HepG2 (cell line): ENCODE measurements around the gene WWTR1. TPM values are rescaled to one million over a fixed set of nuclear protein-coding genes. Genes with fewer than 3 reads are reported as not detected.

ENCODE experiments used
- AHR ChIP-seq: IDR thresholded peaks from 2 replicates; pipeline ENCODE4 v1.6.1; 2018; ENCODE audit warnings: missing genetic modification reagents, missing compliant biosample characterization
- ATRX ChIP-seq: sonication (generic); formaldehyde crosslinking; IDR thresholded peaks from 2 replicates; pipeline ENCODE4 v1.4.0; 2020; ENCODE audit warnings: missing genetic modification reagents, borderline replicate concordance
- GPN1 ChIP-seq: sonication (generic); formaldehyde crosslinking; IDR thresholded peaks from 2 replicates; pipeline ENCODE4 v1.5.1; 2020; ENCODE audit warnings: missing genetic modification reagents, borderline replicate concordance
- MAFG ChIP-seq: sonication (generic); formaldehyde crosslinking; IDR thresholded peaks from 2 replicates; pipeline ENCODE4 v1.5.1; 2020; ENCODE audit warnings: mild to moderate bottlenecking, missing genetic modification reagents
- NCOR1 ChIP-seq: fragments of 200-600 bp; sonication (generic); IDR thresholded peaks from 2 replicates; pipeline ENCODE4 v1.7.0; 2017; ENCODE audit warnings: antibody characterized with exemption, low read length, borderline replicate concordance
- NFATC3 ChIP-seq: sonication (generic); formaldehyde crosslinking; IDR thresholded peaks from 2 replicates; pipeline ENCODE4 v1.5.1; 2020; ENCODE audit warnings: mild to moderate bottlenecking, missing genetic modification reagents
- POLR2A ChIP-seq, 2 experiments: IDR thresholded peaks; 2 replicates each; pipeline ENCODE4 v1.6.1; 2011; ENCODE audit warnings: low read depth in 2 of 2, low read length in 2 of 2, mild to moderate bottlenecking in 1 of 2, moderate library complexity in 1 of 2; ENCODE audit not compliant: insufficient read depth in 1 of 2
- RBM22 ChIP-seq: fragments of 200-400 bp; formaldehyde crosslinking; optimal IDR thresholded peaks from 2 replicates; pipeline ENCODE3; 2017; ENCODE audit warnings: mild to moderate bottlenecking, low read length, moderate library complexity
- SETDB1 ChIP-seq: sonication (generic); formaldehyde crosslinking; IDR thresholded peaks from 2 replicates; pipeline ENCODE4 v1.5.1; 2020; ENCODE audit warnings: missing genetic modification reagents, mild to moderate bottlenecking, borderline replicate concordance
- SP1 ChIP-seq, 2 experiments: fragments of 450-650 bp in 1 of 2; sonication (generic) in 1 of 2; formaldehyde crosslinking in 1 of 2; IDR thresholded peaks; 2 replicates each; pipeline versions ENCODE4 v1.4.0 to v1.6.1; 2016 to 2020; ENCODE audit warnings: missing genetic modification reagents in 1 of 2
- SP2 ChIP-seq: sonication (generic); formaldehyde crosslinking; IDR thresholded peaks from 2 replicates; pipeline ENCODE4 v1.5.1; 2020; ENCODE audit warnings: mild to moderate bottlenecking, missing genetic modification reagents
- THYN1 ChIP-seq: sonication (generic); formaldehyde crosslinking; IDR thresholded peaks from 2 replicates; pipeline ENCODE4 v1.8.1; 2023; ENCODE audit warnings: low read depth, mild to moderate bottlenecking, moderate library complexity, missing genetic modification reagents, borderline replicate concordance
- ZFP62 ChIP-seq: sonication (generic); formaldehyde crosslinking; IDR thresholded peaks from 2 replicates; pipeline ENCODE4 v1.4.0; 2020; ENCODE audit warnings: missing genetic modification reagents
- ZNF138 ChIP-seq: sonication (generic); formaldehyde crosslinking; IDR thresholded peaks from 2 replicates; pipeline ENCODE4 v1.5.0; 2020; ENCODE audit warnings: mild to moderate bottlenecking, low read depth, missing genetic modification reagents
- ZNF160 ChIP-seq: sonication (generic); formaldehyde crosslinking; IDR thresholded peaks from 2 replicates; pipeline ENCODE4 v1.8.0; 2022; ENCODE audit warnings: mild to moderate bottlenecking, inconsistent platforms, missing genetic modification reagents
- ZNF251 ChIP-seq: sonication (generic); formaldehyde crosslinking; IDR thresholded peaks from 2 replicates; pipeline ENCODE4 v1.9.0; 2021; ENCODE audit warnings: mild to moderate bottlenecking, missing genetic modification reagents
- ZNF720 ChIP-seq: sonication (generic); formaldehyde crosslinking; IDR thresholded peaks from 2 replicates; pipeline ENCODE4 v1.4.0; 2020; ENCODE audit warnings: missing genetic modification reagents
- ZNF878 ChIP-seq: sonication (generic); formaldehyde crosslinking; IDR thresholded peaks from 2 replicates; pipeline ENCODE4 v1.8.1; 2023; ENCODE audit warnings: mild to moderate bottlenecking, missing genetic modification reagents, moderate library complexity
- polyA plus RNA-seq, 8 experiments: library from polyadenylated mRNA; depleted of rRNA in 3 of 8; stranded (reverse) in 7 of 8; unstranded in 1 of 8; fragments of >200 nt; fragmentation: Illumina TruSeq in 4 of 8; extraction: Trizol in 4 of 8; gene quantifications; 2 replicates each; pipeline versions ENCODE4 v1.2.1 to v1.2.3, GENCODE V29; 2011 to 2016; ENCODE audit warnings: low read depth in 4 of 8, missing spikeins in 1 of 8, mixed read lengths in 1 of 8; ENCODE audit not compliant: insufficient read depth in 1 of 8
- total RNA-seq, 5 experiments: library from RNA; depleted of rRNA; stranded (reverse); fragments of >200 nt; fragmentation: Illumina TruSeq; extraction: Trizol; gene quantifications; 2 replicates each; pipeline ENCODE4 v1.2.3, GENCODE V29; 2016; ENCODE audit warnings: low read depth in 1 of 5
- TF ChIP-seq, protein P1 (sequence below): sonication (generic); formaldehyde crosslinking; IDR thresholded peaks from 2 replicates; pipeline ENCODE4 v1.8.0; 2022; ENCODE audit warnings: mild to moderate bottlenecking, missing genetic modification reagents, moderate library complexity
- TF ChIP-seq, protein P2 (sequence below): sonication (generic); formaldehyde crosslinking; IDR thresholded peaks from 2 replicates; pipeline ENCODE4 v1.8.0; 2022; ENCODE audit warnings: missing genetic modification reagents, mild to moderate bottlenecking, inconsistent platforms, borderline replicate concordance
- TF ChIP-seq, protein P3 (sequence below): sonication (generic); formaldehyde crosslinking; IDR thresholded peaks from 2 replicates; pipeline ENCODE4 v1.4.0; 2020; ENCODE audit warnings: mild to moderate bottlenecking, missing genetic modification reagents
- TF ChIP-seq, protein P4 (sequence below): sonication (generic); formaldehyde crosslinking; IDR thresholded peaks from 2 replicates; pipeline ENCODE4 v1.4.0; 2020; ENCODE audit warnings: mild to moderate bottlenecking, missing genetic modification reagents, borderline replicate concordance
- TF ChIP-seq, protein P5 (sequence below): sonication (generic); formaldehyde crosslinking; IDR thresholded peaks from 2 replicates; pipeline ENCODE4 v1.5.1; 2020; ENCODE audit warnings: mild to moderate bottlenecking, moderate library complexity, missing genetic modification reagents

The WWTR1 gene
- total and polyA plus RNA-seq, 2 of the 13 experiments (the other 11 are each of a cell fraction or from before 2014, with no cell fraction given): 19.7 to 139 TPM

DNA sequence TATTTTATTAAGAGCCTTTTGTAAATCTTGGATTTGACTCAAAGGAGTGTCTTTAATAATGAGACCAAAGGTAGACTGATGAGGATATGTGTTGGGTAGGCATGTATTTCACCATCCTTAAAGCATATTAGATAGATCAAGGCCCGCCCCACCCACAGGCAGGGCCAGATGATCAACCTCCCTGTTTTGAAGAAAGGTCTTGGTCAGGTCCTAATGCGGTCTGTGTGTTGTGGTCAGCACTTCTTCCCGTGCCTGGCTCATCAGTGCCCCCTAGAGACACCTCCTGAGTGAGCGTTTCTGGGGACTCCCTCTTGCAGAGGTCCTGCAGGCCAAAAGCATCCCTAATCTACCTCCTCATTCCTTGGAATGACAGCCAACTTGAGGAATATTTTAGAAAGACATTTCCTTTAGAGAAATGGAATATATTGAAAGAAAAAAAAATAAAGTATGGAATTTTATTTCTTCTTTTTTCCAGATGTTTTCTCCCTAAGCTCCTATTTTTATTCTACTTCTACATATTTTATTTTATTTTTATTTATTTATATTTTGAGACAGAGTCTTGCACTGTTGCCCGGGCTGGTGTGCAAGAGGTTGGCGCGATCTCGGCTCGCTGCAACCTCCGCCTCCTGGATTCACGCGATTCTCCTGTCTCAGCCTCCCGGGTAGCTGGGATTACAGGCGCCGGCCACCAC, 177.4 kb downstream of the WWTR1 start (continued):
- TF ChIP-seq, protein P1, sequence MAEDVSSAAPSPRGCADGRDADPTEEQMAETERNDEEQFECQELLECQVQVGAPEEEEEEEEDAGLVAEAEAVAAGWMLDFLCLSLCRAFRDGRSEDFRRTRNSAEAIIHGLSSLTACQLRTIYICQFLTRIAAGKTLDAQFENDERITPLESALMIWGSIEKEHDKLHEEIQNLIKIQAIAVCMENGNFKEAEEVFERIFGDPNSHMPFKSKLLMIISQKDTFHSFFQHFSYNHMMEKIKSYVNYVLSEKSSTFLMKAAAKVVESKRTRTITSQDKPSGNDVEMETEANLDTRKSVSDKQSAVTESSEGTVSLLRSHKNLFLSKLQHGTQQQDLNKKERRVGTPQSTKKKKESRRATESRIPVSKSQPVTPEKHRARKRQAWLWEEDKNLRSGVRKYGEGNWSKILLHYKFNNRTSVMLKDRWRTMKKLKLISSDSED (CRISPR knock-in tag): no peak
- TF ChIP-seq ATRX (CRISPR knock-in tag) (no peak), SETDB1 (no peak), ZFP62 (CRISPR knock-in tag) (no peak), ZNF251 (CRISPR knock-in tag) (no peak), AHR (CRISPR knock-in tag) (no peak), GPN1 (no peak), NFATC3 (CRISPR knock-in tag) (no peak), THYN1 (CRISPR knock-in tag) (no peak), ZNF138 (CRISPR knock-in tag) (no peak), ZNF720 (CRISPR knock-in tag) (no peak), SP1 (IDR thresholded peaks at IDR 0.05) (no peak), SP1 (CRISPR knock-in tag; IDR thresholded peaks at IDR 0.05) (no peak), MAFG (no peak), NCOR1 (no peak), RBM22 (no peak), POLR2A (IDR thresholded peaks at IDR 0.05; ENCODE audit: insufficient read depth in 1 of 2, low read depth in 2 of 2, low read length in 2 of 2) (no peak), ZNF878 (no peak), ZNF160 (CRISPR knock-in tag) (no peak), SP2 (CRISPR knock-in tag) (no peak)
- TF ChIP-seq, protein P2, sequence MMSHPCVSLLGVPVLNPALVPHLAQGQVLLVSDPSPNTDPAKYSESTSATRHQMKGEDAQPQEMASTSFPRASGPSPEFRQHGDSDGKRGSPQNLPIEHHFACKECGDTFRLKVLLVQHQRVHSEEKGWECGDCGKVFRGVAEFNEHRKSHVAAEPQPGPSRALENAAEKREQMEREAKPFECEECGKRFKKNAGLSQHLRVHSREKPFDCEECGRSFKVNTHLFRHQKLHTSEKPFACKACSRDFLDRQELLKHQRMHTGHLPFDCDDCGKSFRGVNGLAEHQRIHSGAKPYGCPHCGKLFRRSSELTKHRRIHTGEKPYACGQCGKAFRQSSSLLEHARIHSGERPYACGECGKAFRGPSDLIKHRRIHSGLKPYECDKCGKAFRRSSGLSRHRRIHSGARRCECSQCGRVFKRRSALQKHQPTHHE (CRISPR knock-in tag): no peak
- TF ChIP-seq, protein P3, sequence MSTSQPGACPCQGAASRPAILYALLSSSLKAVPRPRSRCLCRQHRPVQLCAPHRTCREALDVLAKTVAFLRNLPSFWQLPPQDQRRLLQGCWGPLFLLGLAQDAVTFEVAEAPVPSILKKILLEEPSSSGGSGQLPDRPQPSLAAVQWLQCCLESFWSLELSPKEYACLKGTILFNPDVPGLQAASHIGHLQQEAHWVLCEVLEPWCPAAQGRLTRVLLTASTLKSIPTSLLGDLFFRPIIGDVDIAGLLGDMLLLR (CRISPR knock-in tag): no peak
- TF ChIP-seq, protein P4, sequence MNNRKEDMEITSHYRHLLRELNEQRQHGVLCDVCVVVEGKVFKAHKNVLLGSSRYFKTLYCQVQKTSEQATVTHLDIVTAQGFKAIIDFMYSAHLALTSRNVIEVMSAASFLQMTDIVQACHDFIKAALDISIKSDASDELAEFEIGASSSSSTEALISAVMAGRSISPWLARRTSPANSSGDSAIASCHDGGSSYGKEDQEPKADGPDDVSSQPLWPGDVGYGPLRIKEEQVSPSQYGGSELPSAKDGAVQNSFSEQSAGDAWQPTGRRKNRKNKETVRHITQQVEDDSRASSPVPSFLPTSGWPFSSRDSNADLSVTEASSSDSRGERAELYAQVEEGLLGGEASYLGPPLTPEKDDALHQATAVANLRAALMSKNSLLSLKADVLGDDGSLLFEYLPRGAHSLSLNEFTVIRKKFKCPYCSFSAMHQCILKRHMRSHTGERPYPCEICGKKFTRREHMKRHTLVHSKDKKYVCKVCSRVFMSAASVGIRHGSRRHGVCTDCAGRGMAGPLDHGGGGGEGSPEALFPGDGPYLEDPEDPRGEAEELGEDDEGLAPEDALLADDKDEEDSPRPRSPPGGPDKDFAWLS (CRISPR knock-in tag): no peak
- TF ChIP-seq, protein P5, sequence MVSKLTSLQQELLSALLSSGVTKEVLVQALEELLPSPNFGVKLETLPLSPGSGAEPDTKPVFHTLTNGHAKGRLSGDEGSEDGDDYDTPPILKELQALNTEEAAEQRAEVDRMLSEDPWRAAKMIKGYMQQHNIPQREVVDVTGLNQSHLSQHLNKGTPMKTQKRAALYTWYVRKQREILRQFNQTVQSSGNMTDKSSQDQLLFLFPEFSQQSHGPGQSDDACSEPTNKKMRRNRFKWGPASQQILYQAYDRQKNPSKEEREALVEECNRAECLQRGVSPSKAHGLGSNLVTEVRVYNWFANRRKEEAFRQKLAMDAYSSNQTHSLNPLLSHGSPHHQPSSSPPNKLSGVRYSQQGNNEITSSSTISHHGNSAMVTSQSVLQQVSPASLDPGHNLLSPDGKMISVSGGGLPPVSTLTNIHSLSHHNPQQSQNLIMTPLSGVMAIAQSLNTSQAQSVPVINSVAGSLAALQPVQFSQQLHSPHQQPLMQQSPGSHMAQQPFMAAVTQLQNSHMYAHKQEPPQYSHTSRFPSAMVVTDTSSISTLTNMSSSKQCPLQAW (CRISPR knock-in tag): peak; percentile 43; the same call in 1 of the 2 replicates
